ENCODE measurements around the gene APOBEC3H. TPM values are rescaled to one million over a fixed set of nuclear protein-coding genes. Genes with fewer than 3 reads are reported as not detected.

The APOBEC3H gene
- total and polyA plus RNA-seq, 12 donors: 0.06 to 1.9 (median 0.61) TPM; not detected in 8

DNA sequence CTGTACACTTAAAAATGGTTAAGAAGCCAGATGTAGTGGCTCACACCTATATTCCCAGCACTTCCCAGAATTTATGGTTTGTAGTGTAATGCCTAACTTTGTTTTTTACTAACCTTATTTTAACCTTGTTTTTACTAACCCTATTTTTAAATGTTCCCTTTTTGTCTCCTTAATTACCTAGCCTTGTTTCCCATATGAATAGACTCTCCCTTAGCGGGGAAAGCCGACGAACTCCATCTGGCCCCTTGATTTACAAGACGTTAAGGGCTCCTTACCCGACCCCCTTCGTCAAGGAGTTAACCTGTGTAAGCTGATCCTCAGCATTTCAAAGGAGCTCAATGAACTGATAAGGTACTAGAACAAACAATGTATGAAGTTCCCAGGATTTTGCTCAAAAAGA, 17.1 kb downstream of the APOBEC3H start:
- no peak for TF ChIP-seq CTCF (IDR thresholded peaks at IDR 0.05)
- H3K27me3 ChIP-seq: peaks cover 0 to 56% (median 23%) of the 10 kb centered on the region in 7 donors
- H3K27ac ChIP-seq: no peak overlapping the region
- intact Hi-C loops (cut with DNase I): loop anchor here in 2 of 10 donors (10.0 kb wide), 3 partner anchors 99 to 249 kb away; partner anchors contain the start of gene APOBEC3C (in 1 of the 2)
- ATAC-seq (no peak), DNase-seq (no peak)
- 36 to 40% methylated on average over 6 of the region's 6 CpGs for WGBS, 2 donors
- no peaks in the 10 kb centered on the region for H3K9me3 ChIP-seq
- no peaks in the 10 kb centered on the region for H3K36me3 ChIP-seq
- H3K4me3 ChIP-seq: no peak overlapping the region
- H3K4me1 ChIP-seq: peaks cover 0 to 13% (median 0%) of the 10 kb centered on the region in 9 donors

- TF ChIP-seq CTCF (IDR thresholded peaks at IDR 0.05): no peak
- H3K36me3 ChIP-seq: no peaks in the 10 kb centered on the region
- peaks cover 0 to 56% (median 23%) of the 10 kb centered on the region in 7 donors for H3K27me3 ChIP-seq
- no peak overlapping the region for H3K27ac ChIP-seq
- H3K4me1 ChIP-seq: peaks cover 0 to 13% (median 0%) of the 10 kb centered on the region in 9 donors
- no peaks in the 10 kb centered on the region for H3K9me3 ChIP-seq
- DNase-seq: no peak
- H3K4me3 ChIP-seq: no peak overlapping the region
- WGBS, 2 donors: 88 to 95% methylated on average over 2 of the region's 2 CpGs
- ATAC-seq: no peak
- intact Hi-C loops (cut with DNase I): loop anchor here in 5 of 10 donors (5.0 to 10.0 kb wide), 5 partner anchors 101 to 251 kb away; partner anchors contain the start of gene APOBEC3C (in 1 of the 5)
Observed at GRCh38 chr22:39115570-39115969, 18.5 kb downstream of the APOBEC3H start.

GRCh38 chr22:39115977-39116621, 19.1 kb downstream of the APOBEC3H start:
- no peak overlapping the region for H3K4me3 ChIP-seq
- H3K9me3 ChIP-seq: no peaks in the 10 kb centered on the region
- no peak for TF ChIP-seq CTCF (IDR thresholded peaks at IDR 0.05)
- peaks cover 0 to 13% (median 0%) of the 10 kb centered on the region in 9 donors for H3K4me1 ChIP-seq
- H3K36me3 ChIP-seq: no peaks in the 10 kb centered on the region
- H3K27ac ChIP-seq: no peak overlapping the region
- H3K27me3 ChIP-seq: peaks cover 0 to 56% (median 23%) of the 10 kb centered on the region in 7 donors
- no peak for ATAC-seq
- WGBS, 2 donors: 80 to 87% methylated on average over 9 of the region's 9 CpGs
- intact Hi-C loops (cut with DNase I): loop anchor here in 5 of 10 donors (5.0 to 10.0 kb wide), 5 partner anchors 101 to 251 kb away; partner anchors contain the start of gene APOBEC3C (in 1 of the 5)
- no peak for DNase-seq

DNA sequence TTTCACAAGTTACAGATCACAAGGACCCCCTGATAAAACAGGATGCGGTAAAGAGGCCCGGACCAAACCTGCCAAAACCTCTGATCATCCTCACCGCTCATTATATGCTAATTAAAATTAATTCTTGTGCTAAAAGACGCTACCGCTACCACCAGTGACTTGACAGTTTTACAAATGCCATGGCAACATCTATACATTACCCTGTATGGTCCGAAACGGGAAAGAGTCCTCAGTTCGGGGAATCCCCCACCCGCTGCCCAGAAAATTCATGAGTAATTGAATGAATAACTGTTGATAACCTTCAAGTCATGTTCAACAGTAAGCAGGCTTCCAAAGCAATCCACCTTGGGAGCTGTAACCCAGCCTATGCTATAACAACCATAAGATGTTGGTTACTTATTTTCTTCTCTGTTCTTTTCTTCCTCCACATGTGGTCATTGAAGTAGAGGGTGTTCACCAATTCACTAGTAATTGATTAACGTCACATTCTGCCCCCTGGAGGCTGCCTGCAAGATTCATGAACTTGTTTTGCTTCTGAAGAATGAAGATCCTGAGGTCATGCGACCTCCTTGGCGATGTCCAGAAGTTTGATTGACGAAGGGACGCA, 20.6 kb downstream of the APOBEC3H start:
- peak overlapping the region in 1 of 10 donors; percentile 59 for H3K27ac ChIP-seq
- no peak overlapping the region for H3K4me3 ChIP-seq
- DNase-seq (peak in 1 of 2 donors; percentile 32), ATAC-seq (no peak)
- intact Hi-C loops (cut with DNase I): loop anchor here in 5 of 10 donors (5.0 to 10.0 kb wide), 5 partner anchors 103 to 253 kb away; partner anchors contain the start of gene APOBEC3C (in 1 of the 5)
- no peaks in the 10 kb centered on the region for H3K9me3 ChIP-seq
- H3K4me1 ChIP-seq: peaks cover 0 to 13% (median 0%) of the 10 kb centered on the region in 9 donors
- peak; percentile 8 to 57 (median 46) for TF ChIP-seq CTCF (IDR thresholded peaks at IDR 0.05)
- H3K36me3 ChIP-seq: no peaks in the 10 kb centered on the region
- WGBS, 2 donors: 66 to 69% methylated on average over 14 of the region's 14 CpGs
- peaks cover 0 to 49% (median 23%) of the 10 kb centered on the region in 7 donors for H3K27me3 ChIP-seq

Measured in heart right ventricle (tissue), 16 donors.